Rectal smooth muscle tissue (tissue), 1 donor: ENCODE measurements around the gene ZNF205.
A peak's percentile ranks its signal among the peaks of the same experiment; 100 is the strongest.

Experiments used
- H3K27ac ChIP-seq: one replicate; pipeline ENCODE4 v1.7.0; 2013; ENCODE audit warnings: low read depth, low read length, inconsistent platforms
- H3K27me3 ChIP-seq: one replicate; pipeline ENCODE4 v1.7.0; 2013; ENCODE audit warnings: low read length; ENCODE audit not compliant: control insufficient read depth, insufficient read depth
- H3K36me3 ChIP-seq: one replicate; pipeline ENCODE4 v1.7.0; 2013; ENCODE audit warnings: low read length; ENCODE audit not compliant: control insufficient read depth, insufficient read depth
- H3K4me1 ChIP-seq: one replicate; pipeline ENCODE4 v1.7.0; 2013; ENCODE audit warnings: low read length; ENCODE audit not compliant: control insufficient read depth, insufficient read depth
- H3K4me3 ChIP-seq: one replicate; pipeline ENCODE4 v1.7.0; 2013; ENCODE audit warnings: low read length
- H3K9ac ChIP-seq: one replicate; pipeline ENCODE4 v1.7.0; 2013; ENCODE audit warnings: low read length

Gene ZNF205

GRCh38 chr16:3099395-3099731, 13.0 kb upstream of the ZNF205 start:
- Histone ChIP-seq H3K4me1 (peaks cover 3% of the 10 kb centered on the region), H3K36me3 (no peaks in the 10 kb centered on the region), H3K4me3 (no peak overlapping the region), H3K27ac (no peak overlapping the region), H3K27me3 (no peaks in the 10 kb centered on the region), H3K9ac (no peak overlapping the region)

- Histone ChIP-seq H3K36me3 (no peaks in the 10 kb centered on the region), H3K27me3 (no peaks in the 10 kb centered on the region), H3K27ac (no peak overlapping the region), H3K4me3 (peak overlapping the region; percentile 44), H3K4me1 (peaks cover 3% of the 10 kb centered on the region), H3K9ac (peak overlapping the region; percentile 17)
Observed at GRCh38 chr16:3099732-3100499, 12.5 kb upstream of the ZNF205 start.

DNA sequence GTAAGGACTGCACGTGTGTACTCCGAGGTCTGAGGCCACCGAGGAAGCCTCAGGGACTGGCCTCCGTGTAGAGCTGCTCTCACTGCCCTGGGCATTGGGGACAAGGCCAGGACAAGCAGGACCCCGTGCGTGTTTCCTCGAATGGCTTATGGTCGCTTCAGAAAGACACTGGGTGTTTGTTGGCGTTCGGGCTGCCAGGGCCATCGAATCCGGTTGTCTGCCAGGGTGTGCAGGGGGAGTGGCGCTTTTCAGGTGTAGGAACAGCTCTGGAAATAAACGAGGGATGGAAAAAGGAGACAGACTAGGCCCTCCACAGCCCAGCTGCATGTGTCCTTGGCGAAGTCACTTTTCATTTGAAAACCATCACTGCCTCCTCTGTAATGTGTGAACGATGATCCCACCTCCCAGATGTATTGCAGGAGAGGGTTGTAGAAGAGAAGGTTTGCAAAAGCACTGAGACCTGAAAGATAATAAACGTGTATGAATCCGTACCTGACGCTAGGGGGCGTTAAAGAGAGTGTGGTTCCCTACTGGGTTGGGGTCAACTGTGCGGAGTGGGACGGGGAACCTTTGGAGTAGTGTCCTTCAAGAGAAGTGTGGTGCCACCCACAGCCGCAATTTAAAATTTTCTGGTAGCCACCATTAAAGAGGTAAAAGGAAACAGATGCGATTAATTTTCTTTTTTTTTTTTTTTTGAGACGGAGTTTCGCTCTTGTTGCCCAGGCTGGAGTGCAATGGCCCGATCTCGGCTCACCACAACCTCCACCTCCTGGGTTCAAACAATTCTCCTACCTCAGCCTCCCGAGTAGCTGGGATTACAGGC, 11.2 kb upstream of the ZNF205 start:
- Histone ChIP-seq H3K27me3 (no peaks in the 10 kb centered on the region), H3K27ac (no peak overlapping the region), H3K36me3 (no peaks in the 10 kb centered on the region), H3K9ac (no peak overlapping the region), H3K4me1 (peaks cover 6% of the 10 kb centered on the region), H3K4me3 (no peak overlapping the region)

- Histone ChIP-seq H3K9ac (no peak overlapping the region), H3K4me1 (peaks cover 6% of the 10 kb centered on the region), H3K36me3 (no peaks in the 10 kb centered on the region), H3K4me3 (no peak overlapping the region), H3K27ac (no peak overlapping the region), H3K27me3 (no peaks in the 10 kb centered on the region)
Observed at GRCh38 chr16:3101841-3102470, 10.4 kb upstream of the ZNF205 start.

GRCh38 chr16:3106205-3106928, 6.0 kb upstream of the ZNF205 start:
- Histone ChIP-seq H3K27ac (peak overlapping the region; percentile 64), H3K4me1 (peaks cover 3% of the 10 kb centered on the region), H3K4me3 (peak overlapping the region; percentile 88), H3K9ac (peak overlapping the region; percentile 92), H3K27me3 (no peaks in the 10 kb centered on the region), H3K36me3 (no peaks in the 10 kb centered on the region)

GRCh38 chr16:3112881-3113574, 642 bp downstream of the ZNF205 start:
- peaks cover 3% of the 10 kb centered on the region for H3K36me3 ChIP-seq
- no peaks in the 10 kb centered on the region for H3K27me3 ChIP-seq
- peak overlapping the region; percentile 64 for H3K9ac ChIP-seq

DNA sequence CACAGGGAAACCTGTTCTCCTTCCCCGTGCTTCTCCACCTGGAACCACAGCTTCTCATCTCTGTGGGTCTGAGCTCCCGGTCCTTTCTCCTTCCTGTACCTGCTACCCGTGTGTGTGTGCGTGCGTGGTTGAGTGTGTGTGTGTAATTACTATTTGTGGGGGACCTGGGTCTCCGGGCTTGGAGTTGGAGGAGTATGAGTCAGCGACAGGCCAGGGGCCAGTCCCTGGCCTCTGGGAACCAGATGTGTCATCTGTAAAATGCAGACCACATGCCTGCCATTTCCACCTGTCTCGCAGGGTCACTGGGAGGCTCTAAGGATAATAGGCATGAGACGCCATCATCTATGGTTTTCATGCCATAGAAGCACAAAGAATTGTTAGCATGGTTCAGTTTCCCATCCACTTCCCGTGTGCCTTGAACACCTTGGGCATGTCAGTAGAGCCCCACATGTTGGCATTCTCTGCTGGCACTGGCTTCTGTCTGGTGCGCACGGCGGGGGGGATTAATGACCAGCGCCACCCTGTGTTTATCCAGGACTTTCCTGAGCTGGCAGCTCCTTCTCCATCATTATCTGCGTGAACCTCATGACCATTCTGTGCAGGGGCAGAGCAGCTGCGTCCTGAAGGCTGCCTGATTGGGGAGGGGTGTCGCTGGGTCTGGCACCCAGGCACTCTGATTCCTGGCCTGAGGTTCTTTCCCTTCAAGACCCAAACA, 1.5 kb downstream of the ZNF205 start:
- Histone ChIP-seq H3K4me3 (peak overlapping the region; percentile 92), H3K9ac (no peak overlapping the region), H3K27ac (no peak overlapping the region), H3K4me1 (peaks cover 14% of the 10 kb centered on the region), H3K27me3 (no peaks in the 10 kb centered on the region), H3K36me3 (peaks cover 8% of the 10 kb centered on the region)

More at GRCh38 chr16:3112881-3113574, 642 bp downstream of the ZNF205 start:
- Histone ChIP-seq H3K4me3 (peak overlapping the region; percentile 92), H3K27ac (peak overlapping the region; percentile 62), H3K4me1 (peaks cover 14% of the 10 kb centered on the region)

DNA sequence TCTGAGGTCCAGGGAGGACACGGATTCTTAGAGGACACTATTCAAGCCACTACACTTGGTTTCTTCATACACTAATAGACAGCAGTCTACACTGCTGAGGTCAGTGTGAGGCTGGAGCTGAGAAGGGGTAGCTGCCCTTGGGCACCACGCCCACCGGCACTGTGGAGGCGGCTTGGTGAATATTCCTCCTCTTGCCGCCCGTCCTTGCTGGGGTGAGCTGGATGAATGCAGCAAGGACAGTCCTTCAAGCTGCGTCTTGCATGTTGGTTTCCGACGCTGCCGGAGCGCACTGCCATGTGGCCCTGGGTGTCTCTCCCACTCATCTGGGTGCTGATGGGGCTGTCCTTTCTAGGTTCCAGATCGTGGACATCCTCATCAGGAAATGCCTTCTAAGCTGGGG, 2.6 kb downstream of the ZNF205 start:
- Histone ChIP-seq H3K4me3 (no peak overlapping the region), H3K9ac (no peak overlapping the region), H3K36me3 (peaks cover 8% of the 10 kb centered on the region), H3K27me3 (no peaks in the 10 kb centered on the region), H3K4me1 (peaks cover 14% of the 10 kb centered on the region), H3K27ac (no peak overlapping the region)

DNA sequence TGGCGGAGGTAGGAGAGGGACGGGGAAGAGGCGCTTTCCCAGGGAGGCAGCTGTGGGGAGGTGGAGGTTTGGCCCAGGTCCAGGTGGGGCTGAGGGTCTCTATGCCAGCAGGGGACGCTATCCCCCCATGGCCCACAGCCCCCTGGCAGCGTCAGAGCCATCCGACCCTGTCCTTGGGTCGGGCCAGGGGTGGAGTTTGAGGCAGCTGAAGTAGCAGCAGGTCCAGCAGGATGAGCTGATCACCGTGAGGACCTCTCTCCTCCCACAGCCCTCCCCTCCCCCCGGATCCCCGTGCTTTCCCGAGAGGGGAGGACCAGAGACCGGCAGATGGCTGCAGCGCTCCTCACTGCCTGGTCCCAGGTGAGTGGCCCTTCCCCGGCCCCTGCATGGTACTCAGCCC, 3.2 kb downstream of the ZNF205 start:
- Histone ChIP-seq H3K36me3 (peaks cover 8% of the 10 kb centered on the region), H3K9ac (no peak overlapping the region), H3K4me1 (peaks cover 14% of the 10 kb centered on the region), H3K27ac (no peak overlapping the region), H3K27me3 (no peaks in the 10 kb centered on the region), H3K4me3 (no peak overlapping the region)

- peaks cover 8% of the 10 kb centered on the region for H3K4me1 ChIP-seq
- H3K4me3 ChIP-seq: no peak overlapping the region
- H3K9ac ChIP-seq: no peak overlapping the region
- H3K27me3 ChIP-seq: no peaks in the 10 kb centered on the region
- peaks cover 8% of the 10 kb centered on the region for H3K36me3 ChIP-seq
- no peak overlapping the region for H3K27ac ChIP-seq
Observed at GRCh38 chr16:3118204-3118790, 5.9 kb downstream of the ZNF205 start.

DNA sequence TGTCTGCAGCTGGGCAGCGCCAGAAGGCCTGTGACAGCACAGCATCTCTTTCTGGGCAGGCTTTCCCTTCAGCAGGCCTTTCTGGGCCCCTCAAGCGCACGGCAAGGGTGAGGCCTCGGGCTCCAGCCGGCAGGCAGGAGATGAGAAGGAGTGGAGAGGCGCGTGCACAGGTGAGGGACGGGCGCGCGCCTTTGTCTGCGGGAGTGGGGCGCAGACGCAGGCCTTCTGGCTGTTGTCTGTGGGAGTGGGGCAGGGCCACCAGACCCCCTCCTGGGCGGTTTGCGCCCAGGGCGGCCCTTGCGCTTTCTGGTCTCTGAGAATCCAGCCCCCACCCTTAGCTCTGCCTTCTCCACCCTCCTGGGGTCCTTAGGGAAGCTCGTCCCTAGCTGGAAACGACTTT, 6.5 kb downstream of the ZNF205 start:
- Histone ChIP-seq H3K4me1 (peaks cover 5% of the 10 kb centered on the region), H3K9ac (no peak overlapping the region), H3K36me3 (peaks cover 8% of the 10 kb centered on the region), H3K27ac (no peak overlapping the region), H3K4me3 (no peak overlapping the region), H3K27me3 (no peaks in the 10 kb centered on the region)
